Gastroesophageal sphincter (tissue), 4 donors: ENCODE measurements around the gene RELCH. TPM values are rescaled to one million over a fixed set of nuclear protein-coding genes. Genes with fewer than 3 reads are reported as not detected.

ENCODE experiments used
- ATAC-seq: fragments of 150-250 bp; one replicate; pipeline ENCODE4 v1.9.1; 2016; ENCODE audit warnings: mild to moderate bottlenecking, moderate library complexity
- H3K27ac ChIP-seq, 4 donors: fragments of 200-600 bp; sonication (generic) in 3 of 4; 1 replicate in 3 of 4; 2 replicates in 1 of 4; pipeline ENCODE4 v1.5.1; 2016 to 2019
- H3K27me3 ChIP-seq: fragments of 200-600 bp; sonication (generic); one replicate; pipeline ENCODE4 v1.5.1; 2019
- H3K36me3 ChIP-seq, 2 donors: fragments of 200-600 bp; sonication (generic); one replicate each; pipeline ENCODE4 v1.5.1; 2019; ENCODE audit warnings: control low read depth in 1 of 2
- H3K4me1 ChIP-seq, 3 donors: fragments of 200-600 bp; sonication (generic); 1 replicate in 2 of 3; 2 replicates in 1 of 3; pipeline ENCODE4 v1.5.1; 2016 to 2019; ENCODE audit warnings: control low read depth in 2 of 3
- H3K4me3 ChIP-seq, 2 donors: fragments of 200-600 bp; sonication (generic); one replicate each; pipeline ENCODE4 v1.5.1; 2019; ENCODE audit warnings: mild to moderate bottlenecking in 1 of 2, moderate library complexity in 1 of 2
- H3K9me3 ChIP-seq, 3 donors: fragments of 200-600 bp; sonication (generic); one replicate each; pipeline ENCODE4 v1.5.1; 2017 to 2019; ENCODE audit warnings: control low read depth in 2 of 3
- EP300 ChIP-seq: sonication (generic); formaldehyde crosslinking; IDR thresholded peaks from one replicate; pipeline ENCODE4 v1.6.1; 2017; ENCODE audit warnings: antibody characterized with exemption, mild to moderate bottlenecking
- POLR2A ChIP-seq, 2 donors: fragments of 450-650 bp; IDR thresholded peaks; one replicate each; pipeline ENCODE4 v1.6.1; 2017; ENCODE audit warnings: antibody characterized with exemption in 2 of 2, mild to moderate bottlenecking in 2 of 2, moderate library complexity in 1 of 2
- POLR2AphosphoS5 ChIP-seq: sonication (generic); formaldehyde crosslinking; IDR thresholded peaks from one replicate; pipeline ENCODE4 v1.6.1; 2017; ENCODE audit warnings: antibody characterized with exemption
- WGBS, 2 donors: methylation state at CpG; one replicate each; pipeline ENCODE4 v1.1.5; 2018; ENCODE audit warnings: low coverage in 1 of 2; 5-methylcytosine and 5-hydroxymethylcytosine counted together
- total RNA-seq, 4 donors: library from RNA; depleted of rRNA; stranded (reverse); fragments of >200 nt; gene quantifications; one replicate each; pipeline ENCODE4 v1.1.0, GENCODE V29; 2016
- TF ChIP-seq, protein P1 (sequence below), 4 experiments: fragments of 200-600 bp in 2 of 4; fragments of 450-650 bp in 2 of 4; sonication (generic) in 1 of 4; IDR thresholded peaks; one replicate each; pipeline ENCODE4 v1.5.1; 2017 to 2019; ENCODE audit warnings: antibody characterized with exemption in 4 of 4, mild to moderate bottlenecking in 2 of 4, moderate library complexity in 2 of 4

Gene RELCH
- total RNA-seq, 4 donors from 2014 or later: 20.7 to 30.4 (median 27.4) TPM

DNA sequence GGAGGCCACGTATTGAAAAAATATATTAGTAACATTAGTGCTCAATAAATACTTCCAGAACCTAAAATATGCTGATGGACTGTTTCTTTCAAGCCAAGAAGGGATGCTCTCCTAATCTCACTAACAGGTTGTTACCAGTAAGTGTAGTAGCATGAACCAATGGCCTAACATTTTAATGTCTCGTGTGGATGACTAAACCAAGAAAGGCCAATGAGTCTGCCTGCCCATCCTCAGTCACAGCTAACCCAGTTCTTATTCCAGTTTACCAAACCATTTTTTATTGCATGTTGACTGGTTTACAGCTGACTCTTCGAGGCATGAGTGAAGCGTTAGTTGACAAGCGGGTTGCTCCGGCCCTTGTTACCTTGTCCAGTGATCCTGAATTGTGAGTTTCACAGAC, 93.0 kb downstream of the RELCH start:
- TF ChIP-seq, protein P1, sequence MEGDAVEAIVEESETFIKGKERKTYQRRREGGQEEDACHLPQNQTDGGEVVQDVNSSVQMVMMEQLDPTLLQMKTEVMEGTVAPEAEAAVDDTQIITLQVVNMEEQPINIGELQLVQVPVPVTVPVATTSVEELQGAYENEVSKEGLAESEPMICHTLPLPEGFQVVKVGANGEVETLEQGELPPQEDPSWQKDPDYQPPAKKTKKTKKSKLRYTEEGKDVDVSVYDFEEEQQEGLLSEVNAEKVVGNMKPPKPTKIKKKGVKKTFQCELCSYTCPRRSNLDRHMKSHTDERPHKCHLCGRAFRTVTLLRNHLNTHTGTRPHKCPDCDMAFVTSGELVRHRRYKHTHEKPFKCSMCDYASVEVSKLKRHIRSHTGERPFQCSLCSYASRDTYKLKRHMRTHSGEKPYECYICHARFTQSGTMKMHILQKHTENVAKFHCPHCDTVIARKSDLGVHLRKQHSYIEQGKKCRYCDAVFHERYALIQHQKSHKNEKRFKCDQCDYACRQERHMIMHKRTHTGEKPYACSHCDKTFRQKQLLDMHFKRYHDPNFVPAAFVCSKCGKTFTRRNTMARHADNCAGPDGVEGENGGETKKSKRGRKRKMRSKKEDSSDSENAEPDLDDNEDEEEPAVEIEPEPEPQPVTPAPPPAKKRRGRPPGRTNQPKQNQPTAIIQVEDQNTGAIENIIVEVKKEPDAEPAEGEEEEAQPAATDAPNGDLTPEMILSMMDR (IDR thresholded peaks at IDR 0.05): no peak
- no peak for TF ChIP-seq EP300
- TF ChIP-seq POLR2AphosphoS5: no peak
- no peak for TF ChIP-seq POLR2A (IDR thresholded peaks at IDR 0.05)
- Histone ChIP-seq H3K4me3 (no peak overlapping the region), H3K9me3 (no peaks in the 10 kb centered on the region), H3K27ac (no peak overlapping the region), H3K27me3 (no peaks in the 10 kb centered on the region), H3K36me3 (peaks cover 0 to 57% of the 10 kb centered on the region in 2 donors), H3K4me1 (peaks cover 0 to 5% (median 4%) of the 10 kb centered on the region in 3 donors)
- WGBS, 2 donors: 88 to 89% methylated on average over 6 of the region's 6 CpGs
- ATAC-seq: no peak

GRCh38 chr18:62280786-62281185, 93.7 kb downstream of the RELCH start:
- TF ChIP-seq POLR2AphosphoS5 (no peak), POLR2A (IDR thresholded peaks at IDR 0.05) (no peak), EP300 (no peak)
- TF ChIP-seq, protein P1 (IDR thresholded peaks at IDR 0.05): no peak
- Histone ChIP-seq H3K4me1 (peaks cover 0 to 5% (median 4%) of the 10 kb centered on the region in 3 donors), H3K27me3 (no peaks in the 10 kb centered on the region), H3K27ac (no peak overlapping the region), H3K36me3 (peaks cover 5 to 58% of the 10 kb centered on the region in 2 donors), H3K9me3 (no peaks in the 10 kb centered on the region), H3K4me3 (no peak overlapping the region)
- ATAC-seq: no peak
- WGBS, 2 donors: 83 to 100% methylated on average over 1 of the region's 1 CpG

DNA sequence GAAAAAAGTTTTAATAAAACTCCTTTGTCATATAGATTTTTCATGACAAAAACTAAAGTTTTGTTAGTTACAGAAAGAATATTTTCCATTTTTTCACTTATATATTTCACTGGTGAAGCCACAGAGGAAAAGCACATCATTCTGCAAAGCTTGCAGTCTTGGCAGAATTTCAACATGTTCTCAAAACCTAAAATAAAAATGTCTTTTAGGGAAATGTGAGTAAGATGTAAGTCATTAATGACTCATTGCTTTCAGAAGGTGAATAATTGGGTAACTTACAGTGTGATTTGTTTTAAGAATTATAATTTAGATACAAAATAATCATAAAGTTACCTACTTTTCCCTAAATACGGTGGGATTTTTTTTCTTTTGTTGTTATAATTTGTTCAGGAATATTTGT, 94.6 kb downstream of the RELCH start:
- TF ChIP-seq POLR2AphosphoS5: peak; percentile 48
- no peak for TF ChIP-seq EP300
- Histone ChIP-seq H3K4me3 (no peak overlapping the region), H3K9me3 (no peaks in the 10 kb centered on the region), H3K4me1 (peaks cover 0 to 5% (median 4%) of the 10 kb centered on the region in 3 donors), H3K27me3 (no peaks in the 10 kb centered on the region), H3K36me3 (peaks cover 5 to 58% of the 10 kb centered on the region in 2 donors), H3K27ac (no peak overlapping the region)
- WGBS, 2 donors: 50 to 57% methylated on average over 1 of the region's 1 CpG
- no peak for ATAC-seq

GRCh38 chr18:62282188-62282629, 95.2 kb downstream of the RELCH start:
- H3K27me3 ChIP-seq: no peaks in the 10 kb centered on the region
- H3K9me3 ChIP-seq: no peaks in the 10 kb centered on the region
- TF ChIP-seq POLR2AphosphoS5 (no peak), POLR2A (IDR thresholded peaks at IDR 0.05) (no peak), EP300 (no peak)
- TF ChIP-seq, protein P1 (IDR thresholded peaks at IDR 0.05): no peak
- H3K36me3 ChIP-seq: peaks cover 5 to 58% of the 10 kb centered on the region in 2 donors
- no peak overlapping the region for H3K27ac ChIP-seq
- H3K4me3 ChIP-seq: no peak overlapping the region
- 20 to 35% methylated on average over 2 of the region's 2 CpGs for WGBS, 2 donors
- H3K4me1 ChIP-seq: peaks cover 0 to 5% (median 4%) of the 10 kb centered on the region in 3 donors
- no peak for ATAC-seq

- ATAC-seq: no peak
- no peaks in the 10 kb centered on the region for H3K27me3 ChIP-seq
- TF ChIP-seq, protein P1 (IDR thresholded peaks at IDR 0.05): no peak
- no peak for TF ChIP-seq EP300
- TF ChIP-seq POLR2AphosphoS5: no peak
- TF ChIP-seq POLR2A (IDR thresholded peaks at IDR 0.05): no peak
- no peak overlapping the region for H3K27ac ChIP-seq
- 88 to 89% methylated on average over 2 to 3 of the region's 3 CpGs for WGBS, 2 donors
- peaks cover 5 to 66% of the 10 kb centered on the region in 2 donors for H3K36me3 ChIP-seq
- H3K4me1 ChIP-seq: peaks cover 0 to 5% (median 4%) of the 10 kb centered on the region in 3 donors
- H3K9me3 ChIP-seq: no peaks in the 10 kb centered on the region
- H3K4me3 ChIP-seq: no peak overlapping the region
Observed at GRCh38 chr18:62284637-62285036, 97.6 kb downstream of the RELCH start.
